GM21737 (cell line): ENCODE measurements around the gene PRPF18.

Experiments
- ATAC-seq: cut with Tn5 transposase; IDR thresholded peaks from one replicate; pipeline ENCODE4 v1.9.1; 2021; ENCODE audit warnings: mild to moderate bottlenecking, moderate library complexity; ENCODE audit not compliant: unreplicated experiment

The PRPF18 gene

GRCh38 chr10:13637303-13637856, 50.6 kb downstream of the PRPF18 start:
- no peak for ATAC-seq

- ATAC-seq: no peak
Observed at GRCh38 chr10:13637894-13638293, 51.1 kb downstream of the PRPF18 start.

GRCh38 chr10:13642293-13642692, 55.5 kb downstream of the PRPF18 start:
- ATAC-seq: no peak

GRCh38 chr10:13643016-13643415, 56.3 kb downstream of the PRPF18 start:
- no peak for ATAC-seq

GRCh38 chr10:13644866-13645265, 58.1 kb downstream of the PRPF18 start:
- ATAC-seq: no peak

- ATAC-seq: no peak
Observed at GRCh38 chr10:13648425-13648824, 61.7 kb downstream of the PRPF18 start.

GRCh38 chr10:13649844-13650520, 63.2 kb downstream of the PRPF18 start:
- ATAC-seq: no peak

GRCh38 chr10:13650961-13651360, 64.2 kb downstream of the PRPF18 start:
- no peak for ATAC-seq

- ATAC-seq: no peak
Observed at GRCh38 chr10:13651969-13652720, 65.4 kb downstream of the PRPF18 start.

- ATAC-seq: no peak
Observed at GRCh38 chr10:13652860-13653259, 66.1 kb downstream of the PRPF18 start.

GRCh38 chr10:13654118-13654830, 67.5 kb downstream of the PRPF18 start:
- ATAC-seq: no peak

- ATAC-seq: no peak
Observed at GRCh38 chr10:13654846-13655245, 68.1 kb downstream of the PRPF18 start.

- no peak for ATAC-seq
Observed at GRCh38 chr10:13656337-13657100, 69.8 kb downstream of the PRPF18 start.

GRCh38 chr10:13657101-13657680, 70.4 kb downstream of the PRPF18 start:
- ATAC-seq: no peak

- no peak for ATAC-seq
Observed at GRCh38 chr10:13658264-13658663, 71.5 kb downstream of the PRPF18 start.

GRCh38 chr10:13658871-13659685, 72.3 kb downstream of the PRPF18 start:
- no peak for ATAC-seq

- no peak for ATAC-seq
Observed at GRCh38 chr10:13659887-13660550, 73.3 kb downstream of the PRPF18 start.

- no peak for ATAC-seq
Observed at GRCh38 chr10:13660551-13660920, 73.8 kb downstream of the PRPF18 start.

GRCh38 chr10:13661256-13661655, 74.5 kb downstream of the PRPF18 start:
- no peak for ATAC-seq
